ENCODE data around the gene KRT27. TPM values are rescaled to one million over a fixed set of nuclear protein-coding genes. Genes with fewer than 3 reads are reported as not detected.
A peak's percentile ranks its signal among the peaks of the same experiment; 100 is the strongest.
"Not testable (repeated sequence)": the region's sequence is repeated elsewhere in the genome, so short reads cannot be mapped to it uniquely, and the experiment has no call there.

KRT27 gene
- 2.0 TPM for total RNA-seq

GRCh38 chr17:40782450-40782849, at the start of gene KRT27:
TSS of gene KRT27 (minus strand) at chr17:40782550. CDS start at chr17:40782493, 57 bp downstream.
- no peak for DNase-seq (ENCODE audit: low spot score)

- no peak for DNase-seq (ENCODE audit: low spot score)
These were observed 47.9 kb upstream of the KRT27 start for GRCh38 chr17:40830085-40830776.

- no peak for DNase-seq (ENCODE audit: low spot score)
These were observed 46.2 kb upstream of the KRT27 start for GRCh38 chr17:40828454-40829044.

- DNase-seq (ENCODE audit: low spot score): no peak
These were observed 45.5 kb upstream of the KRT27 start for GRCh38 chr17:40827746-40828453.

- DNase-seq (ENCODE audit: low spot score): no peak
These were observed 43.2 kb upstream of the KRT27 start for GRCh38 chr17:40825599-40825998.

- no peak for DNase-seq (ENCODE audit: low spot score)
These were observed 41.9 kb upstream of the KRT27 start for GRCh38 chr17:40824015-40824832.

- no peak for DNase-seq (ENCODE audit: low spot score)
These were observed 39.9 kb upstream of the KRT27 start, which contains the start of gene KRT10 for GRCh38 chr17:40822132-40822812. TSS of gene KRT10 (minus strand) at chr17:40822614. CDS start at chr17:40822585, 29 bp downstream.

GRCh38 chr17:40821536-40821935, 39.2 kb upstream of the KRT27 start:
- DNase-seq (ENCODE audit: low spot score): no peak

- DNase-seq (ENCODE audit: low spot score): no peak
These were observed 38.0 kb upstream of the KRT27 start for GRCh38 chr17:40820228-40820838.

GRCh38 chr17:40819528-40820125, 37.3 kb upstream of the KRT27 start:
- no peak for DNase-seq (ENCODE audit: low spot score)

- peak; percentile 89 for DNase-seq (ENCODE audit: low spot score)
These were observed 36.6 kb upstream of the KRT27 start for GRCh38 chr17:40818733-40819527.

GRCh38 chr17:40818343-40818732, 36.0 kb upstream of the KRT27 start:
- DNase-seq (ENCODE audit: low spot score): no peak

- DNase-seq (ENCODE audit: low spot score): no peak
These were observed 34.8 kb upstream of the KRT27 start for GRCh38 chr17:40817103-40817682.

GRCh38 chr17:40816569-40816968, 34.2 kb upstream of the KRT27 start:
- DNase-seq (ENCODE audit: low spot score): no peak

GRCh38 chr17:40815381-40815780, 33.0 kb upstream of the KRT27 start:
- DNase-seq (ENCODE audit: low spot score): no peak

GRCh38 chr17:40814657-40815056, 32.3 kb upstream of the KRT27 start:
- DNase-seq (ENCODE audit: low spot score): not testable (repeated sequence)

GRCh38 chr17:40813804-40814203, 31.5 kb upstream of the KRT27 start:
- no peak for DNase-seq (ENCODE audit: low spot score)

- DNase-seq (ENCODE audit: low spot score): no peak
These were observed 30.3 kb upstream of the KRT27 start for GRCh38 chr17:40812639-40813038.

- DNase-seq (ENCODE audit: low spot score): no peak
These were observed 28.1 kb upstream of the KRT27 start for GRCh38 chr17:40810494-40810893.
